ENCODE measurements around the gene USO1. TPM values are rescaled to one million over a fixed set of nuclear protein-coding genes. Genes with fewer than 3 reads are reported as not detected.
"Not testable (repeated sequence)": the region's sequence is repeated elsewhere in the genome, so short reads cannot be mapped to it uniquely, and the experiment has no call there.

Gene USO1
- total RNA-seq, 1 donor from 2014 or later: 68.9 TPM

DNA sequence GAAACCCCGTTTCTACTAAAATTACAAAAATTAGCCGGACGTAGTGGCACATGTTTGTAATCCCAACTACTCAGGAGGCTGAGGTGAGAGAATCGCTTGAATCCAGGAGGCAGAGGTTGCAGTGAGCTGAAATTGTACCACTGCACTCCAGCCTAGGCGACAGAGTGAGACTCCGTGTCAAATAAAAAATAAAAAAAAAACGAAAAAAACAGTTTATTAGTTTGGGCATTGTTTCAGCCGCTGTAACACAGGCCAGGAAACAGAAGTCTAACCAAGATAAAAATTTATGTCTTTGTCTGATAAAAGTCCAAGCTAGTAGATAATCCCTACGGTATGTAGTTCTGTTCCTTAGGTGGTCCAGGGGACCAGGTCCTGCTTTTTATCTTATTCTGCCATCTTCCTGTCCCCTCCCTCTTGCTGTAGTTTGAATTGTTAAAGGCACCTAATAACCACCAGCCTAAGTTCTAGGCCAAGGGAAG lies 21.4 kb downstream of the USO1 start:
- peak; percentile 65 to 90 for DNase-seq (ENCODE audit: low read depth in 2 of 2)

DNA sequence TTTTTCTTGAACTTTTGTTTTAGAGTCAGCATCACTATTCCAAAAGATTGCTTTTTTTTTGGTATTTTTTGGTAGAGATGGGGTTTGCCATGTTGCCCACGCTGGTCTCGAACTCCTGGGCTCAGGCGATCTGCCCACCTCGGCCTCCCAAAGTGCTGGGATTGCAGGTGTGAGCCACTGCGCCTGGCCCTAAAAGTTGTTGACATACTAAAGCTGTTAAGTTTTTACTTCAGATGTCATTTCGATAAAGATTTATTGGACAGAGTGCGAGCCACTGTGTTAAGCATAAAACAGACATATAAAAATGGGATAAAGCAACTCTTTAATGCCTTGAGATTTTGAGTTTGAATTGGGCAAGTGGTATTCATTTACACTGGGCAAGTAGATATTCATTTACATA lies 28.3 kb downstream of the USO1 start:
- DNase-seq (ENCODE audit: low read depth in 2 of 2): no peak

DNA sequence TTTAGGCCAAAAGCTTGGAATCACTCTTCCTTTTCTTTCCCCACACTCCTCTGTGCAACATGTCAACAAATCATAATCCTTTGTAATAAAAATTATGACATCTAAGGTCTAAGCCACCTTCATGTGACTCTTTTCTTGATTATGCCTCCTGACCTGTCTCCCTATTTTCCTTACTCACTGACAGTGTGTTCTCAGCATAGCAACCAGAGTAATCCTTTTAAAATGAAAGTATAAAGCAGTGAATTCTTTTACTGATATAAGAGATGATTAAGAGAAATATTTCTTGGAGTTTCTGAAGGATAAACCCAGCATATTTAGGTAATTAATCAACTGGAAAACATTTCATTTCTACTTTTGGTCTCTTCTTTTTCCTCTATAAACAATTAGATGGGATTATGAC lies 44.7 kb downstream of the USO1 start:
- no peak for DNase-seq (ENCODE audit: low read depth in 2 of 2)

DNA sequence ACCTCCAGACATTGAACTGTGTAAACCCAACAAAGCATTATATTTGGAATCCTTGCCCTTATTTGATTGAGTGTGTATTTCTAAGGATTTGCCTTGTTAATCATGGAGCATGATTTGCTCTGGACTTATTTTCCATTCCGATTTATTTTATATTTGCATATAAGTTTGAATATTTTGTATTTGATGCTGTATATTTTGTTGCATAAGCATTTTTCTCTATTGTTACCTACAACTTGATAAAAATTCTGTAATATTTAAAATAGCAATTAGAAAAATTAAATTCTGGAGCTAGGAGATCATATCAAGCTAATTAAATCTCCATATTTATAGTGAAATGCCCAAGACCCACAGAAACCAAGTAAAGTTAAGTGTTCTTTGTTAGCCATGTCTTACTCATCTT lies 47.2 kb downstream of the USO1 start:
- no peak for DNase-seq (ENCODE audit: low read depth in 2 of 2)

DNA sequence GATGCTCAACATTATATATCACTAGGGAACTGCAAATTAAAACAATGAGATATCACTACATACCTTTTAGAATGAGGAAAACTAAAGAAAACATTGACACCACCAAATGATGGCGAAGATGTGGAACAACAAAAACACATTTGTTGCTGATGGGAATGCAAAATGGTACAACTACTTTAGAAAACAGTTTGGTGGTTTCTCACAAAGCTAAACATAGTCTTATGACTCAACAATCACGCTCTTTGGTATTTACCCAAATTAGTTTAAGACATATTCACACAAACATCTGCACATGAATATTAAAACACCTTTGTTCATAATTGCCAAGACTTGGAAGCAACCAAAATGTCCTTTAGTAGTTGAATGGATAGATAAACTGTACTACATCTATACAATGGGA lies 53.2 kb downstream of the USO1 start:
- no peak for DNase-seq (ENCODE audit: low read depth in 2 of 2)

DNA sequence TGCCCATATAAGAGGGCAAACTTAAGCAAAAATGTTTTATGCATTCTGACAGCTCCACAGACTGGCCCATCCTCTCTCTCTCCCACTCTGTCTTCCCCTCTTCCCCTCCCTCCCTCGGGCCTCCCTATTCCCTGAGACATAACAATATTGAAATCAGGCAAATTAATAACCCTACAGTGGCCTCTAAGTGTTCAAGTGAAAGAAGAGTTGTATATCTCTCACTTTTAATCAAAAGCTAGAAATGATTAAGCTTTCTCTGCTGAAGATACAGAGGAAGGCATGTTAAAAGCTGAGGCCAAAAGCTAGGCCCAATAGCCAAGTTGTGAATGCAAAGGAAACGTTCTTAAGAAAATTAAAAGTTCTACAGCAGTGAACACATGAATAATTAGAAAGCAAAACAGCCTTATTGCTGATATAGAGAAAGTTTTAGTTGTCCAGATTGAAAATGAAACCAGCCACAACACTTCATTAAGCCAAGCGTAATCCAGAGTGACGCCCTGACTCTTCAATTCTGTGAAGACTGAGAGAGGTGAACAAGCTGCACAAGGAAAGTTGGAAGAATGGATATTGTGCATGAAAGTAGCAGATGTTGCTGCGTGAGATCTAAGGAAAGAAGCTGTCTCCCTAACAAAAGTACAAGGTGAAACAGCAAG lies 54.9 kb downstream of the USO1 start:
- DNase-seq (ENCODE audit: low read depth in 2 of 2): no peak

DNA sequence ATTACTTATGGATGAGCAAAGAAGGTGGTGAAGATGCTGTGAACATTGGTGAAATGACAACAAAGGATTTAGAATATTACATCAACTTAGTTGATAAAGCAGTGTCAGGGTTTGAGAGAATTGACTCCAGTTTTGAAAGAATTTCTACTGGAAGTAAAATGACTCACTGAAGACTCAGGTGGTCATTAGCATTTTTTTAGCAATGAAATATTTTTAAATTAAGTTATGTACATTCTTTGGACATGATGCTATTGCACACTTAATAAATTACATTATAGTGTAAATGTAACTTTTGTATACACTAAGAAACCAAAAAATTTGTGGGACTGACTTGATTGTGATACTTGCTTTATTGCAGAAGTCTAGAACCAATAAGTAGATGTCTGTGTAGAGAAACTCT lies 56.9 kb downstream of the USO1 start:
- DNase-seq (ENCODE audit: low read depth in 2 of 2): no peak

DNA sequence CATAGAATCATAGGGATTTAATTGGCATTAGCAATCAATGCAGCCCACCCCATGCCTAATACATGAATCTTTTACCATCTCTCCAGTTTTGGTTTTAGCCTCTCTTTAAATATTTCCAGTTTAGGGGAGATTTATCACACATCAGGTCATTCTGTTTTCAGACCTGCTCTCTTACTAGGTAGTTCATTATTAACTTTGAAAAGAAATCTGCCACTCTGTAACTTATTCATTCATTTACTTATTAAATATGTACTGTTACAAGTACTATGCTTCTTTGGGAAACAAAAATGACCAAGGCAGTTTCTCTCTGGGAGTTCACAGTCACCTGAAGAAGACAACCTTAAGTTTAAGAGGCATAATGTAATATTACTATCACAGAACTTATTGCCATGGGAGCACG lies 62.1 kb downstream of the USO1 start:
- no peak for DNase-seq (ENCODE audit: low read depth in 2 of 2)

DNA sequence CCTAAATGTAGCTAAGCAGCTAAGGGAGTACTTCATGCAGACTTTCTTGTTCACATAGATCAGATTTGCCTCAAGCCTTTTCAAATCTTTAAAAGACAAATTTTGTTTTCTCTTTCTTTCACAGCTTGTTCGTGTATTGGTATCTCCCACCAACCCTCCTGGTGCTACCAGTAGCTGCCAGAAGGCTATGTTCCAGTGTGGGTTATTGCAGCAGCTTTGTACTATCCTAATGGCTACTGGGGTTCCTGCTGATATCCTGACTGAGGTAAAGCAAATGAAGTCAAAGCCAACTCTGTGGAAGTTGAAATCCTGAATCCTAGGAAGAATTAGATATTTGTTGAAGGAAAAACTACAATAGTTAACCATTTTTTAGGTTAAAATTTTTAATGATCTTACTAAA lies 62.6 kb downstream of the USO1 start:
- DNase-seq (ENCODE audit: low read depth in 2 of 2): no peak

DNA sequence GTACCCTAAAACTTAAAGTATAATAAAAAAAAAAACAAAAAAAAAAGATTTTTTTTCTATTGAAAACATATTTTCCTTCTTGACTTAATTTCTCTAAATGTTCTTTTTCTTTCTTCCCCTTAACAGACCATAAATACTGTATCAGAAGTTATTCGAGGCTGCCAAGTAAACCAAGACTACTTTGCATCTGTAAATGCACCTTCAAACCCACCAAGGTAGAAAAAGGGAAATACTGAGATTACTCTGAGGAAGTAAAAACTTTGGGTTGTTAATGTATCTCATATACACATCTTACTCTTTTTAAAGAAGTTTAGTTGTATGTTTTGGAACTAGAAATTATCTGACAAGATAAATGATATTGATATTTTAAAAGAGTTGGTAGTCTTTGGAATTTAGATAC lies 65.6 kb downstream of the USO1 start:
- no peak for DNase-seq (ENCODE audit: low read depth in 2 of 2)

DNA sequence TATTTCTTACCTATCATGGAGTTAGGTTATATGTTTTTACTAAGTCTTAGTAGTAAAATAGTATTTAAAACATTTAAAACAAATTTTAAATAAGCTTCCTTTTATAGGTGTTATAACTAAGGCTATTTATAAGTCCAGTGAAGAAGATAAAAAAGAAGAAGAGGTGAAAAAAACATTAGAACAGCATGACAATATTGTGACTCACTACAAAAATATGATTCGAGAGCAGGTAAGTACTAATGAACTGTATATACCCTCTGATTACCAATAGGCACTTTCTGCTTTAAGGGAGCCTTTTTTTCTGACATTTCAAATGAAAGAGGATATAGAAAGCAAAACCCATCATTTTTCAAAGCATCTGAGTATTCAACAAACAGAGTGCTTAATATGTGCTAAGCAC lies 76.6 kb downstream of the USO1 start:
- DNase-seq (ENCODE audit: low read depth in 2 of 2): peak in 1 of 2 donors; percentile 5

DNA sequence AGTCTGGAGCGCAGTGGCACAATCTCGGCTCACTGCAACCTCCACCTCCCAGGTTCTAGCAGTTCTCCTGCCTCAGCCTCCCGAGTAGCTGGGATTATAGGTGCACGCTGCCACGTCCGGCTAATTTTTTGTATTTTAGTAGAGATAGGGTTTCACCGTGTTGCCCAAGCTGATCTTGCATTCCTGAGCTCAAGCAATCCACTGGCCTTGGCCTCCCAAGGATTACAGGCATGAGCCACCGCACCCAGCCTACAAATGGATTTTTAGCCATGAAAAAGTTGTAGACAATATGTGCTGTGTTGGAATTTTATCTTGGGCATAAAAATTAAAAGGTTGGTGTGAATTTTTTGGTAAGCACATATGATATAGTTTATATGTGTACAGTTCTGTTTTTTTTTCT lies 81.7 kb downstream of the USO1 start:
- not testable (repeated sequence) for DNase-seq (ENCODE audit: low read depth in 2 of 2)

DNA sequence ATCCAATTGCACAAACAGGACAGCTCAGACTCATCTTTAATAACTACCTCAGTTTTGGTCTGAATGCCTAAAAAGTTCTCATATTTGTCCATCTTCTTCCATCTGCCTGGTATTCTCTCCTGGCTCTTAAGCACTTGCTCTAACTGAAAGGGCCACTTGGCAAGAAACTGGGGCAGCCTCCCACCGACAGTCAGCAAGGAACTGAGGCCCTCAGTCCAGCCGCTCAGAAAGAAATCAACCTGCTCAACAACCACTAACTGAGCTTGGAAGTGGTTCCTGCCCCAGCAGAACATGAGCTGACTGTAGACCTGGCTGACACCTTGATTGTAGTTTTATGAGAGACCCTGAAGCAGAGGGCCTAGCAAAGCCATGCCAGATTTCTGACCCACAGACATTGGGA lies 93.5 kb downstream of the USO1 start:
- DNase-seq (ENCODE audit: low read depth in 2 of 2): no peak

DNA sequence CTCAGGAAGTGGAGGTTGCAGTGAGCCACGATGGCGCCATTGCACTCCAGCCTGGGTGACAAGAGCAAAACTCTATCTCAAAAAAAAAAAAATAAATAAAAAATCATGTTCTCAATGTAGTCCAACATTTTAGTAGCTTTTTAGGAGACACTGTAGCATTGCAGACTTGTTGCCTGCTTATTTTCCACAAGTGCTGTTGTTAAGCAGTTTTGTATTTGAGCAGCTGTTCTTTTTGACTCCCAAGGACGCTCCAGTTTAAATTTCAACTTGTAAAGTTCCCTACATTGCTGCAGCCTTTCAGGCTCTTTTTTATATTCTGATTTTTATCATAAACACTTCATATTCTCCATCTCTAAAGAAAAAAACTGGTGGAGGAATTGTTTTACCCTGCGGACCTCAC lies 94.7 kb downstream of the USO1 start:
- no peak for DNase-seq (ENCODE audit: low read depth in 2 of 2)

DNA sequence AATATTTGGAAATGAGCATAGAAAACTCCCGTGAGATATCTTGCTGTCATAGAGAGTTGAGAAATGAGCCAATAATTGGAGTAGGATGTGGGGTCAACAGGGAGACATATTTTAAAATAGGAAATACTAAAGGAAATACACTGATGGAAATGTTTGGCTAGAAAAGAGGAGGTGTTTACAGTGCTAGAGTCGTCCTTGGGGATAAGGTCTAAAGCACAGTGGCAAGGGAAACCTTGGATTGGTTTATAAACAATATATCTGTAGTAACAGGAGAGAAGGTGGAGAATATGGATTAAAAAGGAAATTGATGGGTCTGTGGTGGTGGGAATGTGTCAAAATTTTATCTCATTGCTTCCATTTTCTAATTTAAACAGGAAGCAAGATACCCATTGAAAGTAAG lies 95.8 kb downstream of the USO1 start:
- DNase-seq (ENCODE audit: low read depth in 2 of 2): peak in 1 of 2 donors; percentile 8

DNA sequence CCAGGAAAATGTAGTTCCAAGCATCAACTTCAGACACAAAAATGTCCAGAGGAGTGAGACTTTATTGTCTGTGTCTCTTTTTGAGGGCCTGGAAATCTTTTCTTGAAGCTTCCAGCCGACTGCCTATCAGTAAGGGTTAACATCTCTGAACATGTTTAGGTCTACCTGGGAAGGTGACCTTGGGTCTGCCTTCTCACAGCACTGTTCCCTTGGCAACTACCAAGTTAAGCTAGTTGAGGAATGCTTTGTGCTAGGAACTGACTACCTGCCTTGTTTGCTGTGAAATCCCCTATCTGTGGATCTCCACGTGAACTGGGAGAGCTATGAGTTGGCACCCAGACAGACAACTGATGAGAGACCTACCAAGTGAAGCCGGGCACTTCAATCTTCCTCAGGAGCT lies 96.3 kb downstream of the USO1 start:
- DNase-seq (ENCODE audit: low read depth in 2 of 2): no peak

DNA sequence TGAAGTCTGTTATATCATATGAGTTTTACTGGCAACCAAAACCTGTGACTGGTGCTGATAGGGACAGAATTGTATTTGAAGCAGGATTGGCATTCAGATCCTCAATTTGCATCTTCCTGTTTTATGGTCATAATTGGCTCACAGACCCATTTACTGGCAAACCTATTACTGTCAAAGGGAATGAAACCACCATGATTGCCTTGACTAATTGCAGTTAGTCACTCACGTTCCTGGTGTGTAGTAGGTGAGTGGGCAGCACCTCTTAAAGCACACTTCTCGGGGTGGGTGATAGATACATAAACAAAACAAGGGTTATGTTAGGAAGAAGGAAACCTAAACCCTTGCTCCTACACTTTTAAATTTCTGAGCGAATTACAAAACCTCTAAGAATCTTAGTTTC lies 96.8 kb downstream of the USO1 start:
- no peak for DNase-seq (ENCODE audit: low read depth in 2 of 2)

DNA sequence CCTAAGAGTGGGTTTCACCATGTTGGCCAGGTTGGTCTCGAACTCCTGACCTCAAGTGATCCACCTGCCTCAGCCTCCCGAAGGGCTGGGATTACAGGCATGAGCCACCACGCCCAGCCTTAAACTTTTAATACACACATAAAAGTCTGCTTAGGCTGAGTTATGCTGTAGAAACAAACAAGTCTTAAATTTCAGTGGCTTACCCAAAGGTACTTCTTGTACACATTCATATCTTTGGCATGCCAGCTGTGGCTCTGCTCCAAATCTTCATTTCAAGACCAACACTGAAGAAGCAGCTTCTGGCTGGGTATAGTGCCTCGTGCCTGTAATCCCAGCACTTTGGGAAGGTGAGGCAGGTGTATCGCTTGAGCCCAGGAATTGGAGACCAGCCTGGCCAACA lies 97.6 kb downstream of the USO1 start:
- DNase-seq (ENCODE audit: low read depth in 2 of 2): no peak

DNA sequence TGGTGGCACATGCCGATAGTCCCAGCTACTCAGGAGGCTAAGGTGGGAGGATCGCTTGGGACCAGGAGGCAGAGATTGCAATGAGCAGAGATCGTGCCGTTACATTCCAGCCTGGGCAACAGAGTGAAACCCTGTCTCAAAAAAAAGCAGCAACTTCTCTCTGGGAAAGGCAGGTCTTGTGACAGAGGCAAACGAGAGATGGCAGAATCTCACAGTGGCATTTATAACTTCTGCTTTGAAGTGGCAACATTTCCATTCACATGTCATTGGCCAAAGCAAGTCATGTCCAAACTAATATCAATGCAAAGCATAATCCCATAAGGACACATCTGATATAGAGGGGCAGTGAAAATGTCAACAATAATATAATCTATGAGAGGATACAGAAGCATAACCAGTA lies 98.0 kb downstream of the USO1 start:
- no peak for DNase-seq (ENCODE audit: low read depth in 2 of 2)

DNA sequence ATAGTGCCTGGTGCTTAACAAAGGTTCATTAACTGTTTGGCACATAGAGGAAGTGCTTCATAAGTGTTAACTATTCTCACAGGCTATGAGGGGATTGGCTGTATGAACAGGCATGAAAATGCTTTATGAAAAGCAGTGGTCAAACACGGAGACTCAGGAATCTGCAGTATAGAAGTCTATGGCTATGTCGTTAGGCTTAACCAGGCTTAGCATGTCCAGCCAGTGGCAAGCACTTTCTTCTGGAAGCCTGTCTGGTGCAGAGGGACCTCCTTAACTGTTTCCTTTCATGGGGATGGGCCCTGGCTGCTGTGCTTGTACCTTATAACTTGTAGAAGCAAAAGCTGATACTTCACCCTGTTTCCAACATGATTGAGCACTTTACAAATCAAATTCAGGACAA lies 99.4 kb downstream of the USO1 start:
- no peak for DNase-seq (ENCODE audit: low read depth in 2 of 2)

DNA sequence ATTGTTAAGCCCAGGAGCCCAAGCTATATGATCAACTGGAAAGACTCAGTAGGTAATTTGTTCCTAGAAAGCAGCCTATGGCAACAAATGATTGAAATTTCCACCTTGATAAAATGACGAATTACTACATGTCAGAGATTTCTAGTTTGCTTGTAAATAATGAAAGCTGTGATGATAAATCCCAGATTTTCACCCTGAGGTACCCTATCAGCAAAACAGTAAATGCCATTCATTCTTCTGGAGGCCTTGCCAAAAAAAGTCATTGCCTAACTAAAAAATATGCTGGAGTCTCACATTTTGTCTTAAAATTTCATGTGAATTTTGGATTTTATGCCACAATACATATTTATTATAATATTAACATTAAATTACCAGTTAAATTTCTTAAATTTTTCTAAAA lies 106.5 kb downstream of the USO1 start:
- DNase-seq (ENCODE audit: low read depth in 2 of 2): no peak

DNA sequence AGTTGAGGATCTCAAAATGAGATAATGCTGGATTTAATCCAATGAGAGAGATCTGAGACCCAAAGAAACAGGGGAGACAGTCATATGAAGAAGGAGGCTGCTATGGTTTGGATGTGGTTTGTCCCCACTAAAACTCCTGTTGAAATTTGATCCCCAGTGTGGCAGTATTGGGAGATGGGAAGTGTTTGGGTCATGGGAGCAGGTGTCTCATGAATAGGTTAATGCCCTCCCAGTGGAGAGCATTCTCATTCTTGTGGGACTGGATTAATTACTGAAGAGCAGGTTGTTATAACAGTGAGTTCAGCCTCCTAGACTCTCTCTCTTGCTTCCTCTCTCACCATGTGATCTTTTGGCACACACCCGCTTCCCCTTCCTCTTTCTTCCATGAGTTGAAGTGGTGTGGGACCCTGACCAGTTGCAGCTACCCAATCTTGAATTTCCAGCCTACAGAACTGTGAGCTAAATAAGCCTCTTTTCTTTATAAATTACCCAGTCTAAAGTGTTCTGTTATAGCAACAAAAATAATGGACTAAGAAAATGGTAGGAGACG lies 107.6 kb downstream of the USO1 start:
- no peak for DNase-seq (ENCODE audit: low read depth in 2 of 2)

DNA sequence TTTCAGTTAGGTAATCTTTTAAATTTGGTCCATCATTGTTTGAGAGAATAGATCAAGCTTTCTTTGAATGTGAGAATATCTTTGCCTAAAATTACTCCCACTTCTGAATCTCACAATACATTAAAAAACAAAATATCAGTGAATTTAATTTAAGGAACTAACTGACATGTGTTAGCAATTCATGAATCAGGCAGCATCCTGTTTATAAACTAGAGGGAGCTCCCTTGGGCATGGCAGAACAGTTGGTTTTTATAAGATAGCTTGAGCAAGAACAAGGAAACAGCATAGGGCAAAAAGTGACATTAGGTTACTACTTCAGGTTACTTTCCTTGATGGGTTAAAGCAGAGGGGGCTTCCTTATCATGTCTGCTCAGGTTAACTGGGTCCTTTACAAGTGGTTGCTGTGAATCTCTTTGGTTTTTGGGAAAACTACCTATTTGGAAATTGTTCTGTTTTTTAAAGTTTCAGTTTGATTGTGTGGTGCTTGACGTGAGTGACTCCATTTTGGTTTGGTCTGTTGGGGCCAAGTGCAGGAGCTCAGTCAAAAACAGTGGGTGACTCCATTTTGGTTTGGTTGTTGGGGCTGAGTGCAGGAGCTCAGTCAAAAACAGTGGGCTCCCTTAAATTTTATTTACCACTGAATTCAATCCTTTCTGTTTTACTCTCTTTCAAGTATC lies 109.9 kb downstream of the USO1 start:
- DNase-seq (ENCODE audit: low read depth in 2 of 2): no peak
